CD4-positive, alpha-beta T cell (primary cell): ENCODE measurements around the gene ZNRF1. TPM values are rescaled to one million over a fixed set of nuclear protein-coding genes. Genes with fewer than 3 reads are reported as not detected.
A peak's percentile ranks its signal among the peaks of the same experiment; 100 is the strongest.

ENCODE experiments used
- ATAC-seq: fragments of 200-7000 bp; cut with Tn5 transposase; one replicate; pipeline ENCODE4 v1.10.0; 2022; ENCODE audit warnings: mild to moderate bottlenecking; ENCODE audit not compliant: poor library complexity
- CTCF ChIA-PET: fragments of 350-600 bp; sonication (Branson Sonifier 250); formaldehyde crosslinking; loops from one replicate; lab custom pipeline; 2021; ENCODE audit warnings: antibody characterized with exemption, inconsistent platforms; lab: Charles Lee
- POLR2A ChIA-PET: fragments of 350-600 bp; sonication (Branson Sonifier 250); formaldehyde crosslinking; loops from one replicate; lab custom pipeline; 2021; ENCODE audit warnings: antibody characterized with exemption, inconsistent platforms; lab: Charles Lee
- DNase-seq, 14 experiments: peaks; one replicate each; pipeline ENCODE4 v3.0.0-alpha.2; 2013 to 2020; ENCODE audit warnings: mixed read lengths in 2 of 14
- H3K27ac ChIP-seq, 2 donors: one replicate each; pipeline versions ENCODE4 v1.5.1 to v1.7.0; 2013; ENCODE audit warnings: low read length in 2 of 2, low read depth in 1 of 2, mild to moderate bottlenecking in 1 of 2
- H3K27me3 ChIP-seq, 2 experiments: 1 replicate in 1 of 2; 2 replicates in 1 of 2; pipeline versions ENCODE4 v1.6.1 to v1.7.0; 2013; ENCODE audit warnings: low read length in 2 of 2, control low read depth in 1 of 2, mild to moderate bottlenecking in 1 of 2, moderate library complexity in 1 of 2; ENCODE audit not compliant: insufficient read depth in 2 of 2, control insufficient read depth in 1 of 2
- H3K36me3 ChIP-seq: one replicate; pipeline ENCODE4 v1.6.1; 2013; ENCODE audit warnings: low read length, control low read depth; ENCODE audit not compliant: insufficient read depth
- H3K4me1 ChIP-seq: one replicate; pipeline ENCODE4 v1.6.1; 2013; ENCODE audit warnings: low read length, control low read depth; ENCODE audit not compliant: insufficient read depth
- H3K4me3 ChIP-seq: one replicate; pipeline ENCODE4 v1.5.1; 2013; ENCODE audit warnings: mild to moderate bottlenecking, low read length, moderate library complexity
- H3K9me3 ChIP-seq, 2 experiments: 1 replicate in 1 of 2; 2 replicates in 1 of 2; pipeline versions ENCODE4 v1.6.1 to v1.7.0; 2013; ENCODE audit warnings: low read length in 2 of 2, mild to moderate bottlenecking in 2 of 2, control low read depth in 1 of 2, moderate library complexity in 1 of 2; ENCODE audit not compliant: control insufficient read depth in 1 of 2, insufficient read depth in 1 of 2
- H3K27ac Mint-ChIP-seq: one replicate; pipeline ENCODE4 v1.8.0; 2020; ENCODE audit warnings: mixed read lengths
- H3K27me3 Mint-ChIP-seq: one replicate; pipeline ENCODE4 v1.8.0; 2021; ENCODE audit warnings: mixed read lengths
- H3K36me3 Mint-ChIP-seq: one replicate; pipeline ENCODE4 v1.8.0; 2021; ENCODE audit warnings: low read depth, mixed read lengths
- H3K4me1 Mint-ChIP-seq: one replicate; pipeline ENCODE4 v1.8.0; 2021; ENCODE audit warnings: low read depth, mixed read lengths
- H3K4me3 Mint-ChIP-seq: one replicate; pipeline ENCODE4 v1.8.0; 2020; ENCODE audit warnings: mild to moderate bottlenecking, mixed read lengths
- H3K9me3 Mint-ChIP-seq: one replicate; pipeline ENCODE4 v1.8.0; 2020; ENCODE audit warnings: mixed read lengths
- CTCF ChIP-seq: fragments of 200-600 bp; IDR thresholded peaks from one replicate; pipeline ENCODE4 v1.8.0; 2022; ENCODE audit warnings: antibody characterized with exemption, mild to moderate bottlenecking
- intact Hi-C, 2 experiments: fragments of 100-400 bp; cut with DNase I in 1 of 2; cut with micrococcal nuclease in 1 of 2; formaldehyde crosslinking; loops; one replicate each; pipeline versions ENCODE4 v1.15.1 to v1.9.0; 2023 to 2025; cut with DNase I, micrococcal nuclease
- total RNA-seq, 174 experiments: library from RNA in 2 of 174; stranded (reverse) in 2 of 174; gene quantifications; one replicate each; pipeline ENCODE4 v1.2.3 and lab custom pipeline; 2021 to 2026

Gene ZNRF1
- total RNA-seq, 2 experiments from 2014 or later, result 2.8 to 4.0 TPM

GRCh38 chr16:75096656-75097055 lies 97.8 kb downstream of the ZNRF1 start:
- Histone ChIP-seq H3K27me3 (no peaks in the 10 kb centered on the region), H3K27ac (no peak overlapping the region), H3K9me3 (no peaks in the 10 kb centered on the region), H3K4me3 (no peak overlapping the region), H3K4me1 (peaks cover 42% of the 10 kb centered on the region), H3K36me3 (peaks cover 5% of the 10 kb centered on the region)
- ATAC-seq (no peak), DNase-seq (no peak)
- peak overlapping the region; percentile 80 for H3K27ac Mint-ChIP-seq
- TF ChIP-seq CTCF, result no peak
- H3K4me3 Mint-ChIP-seq, result no peak overlapping the region
- ChIA-PET POLR2A (interaction anchor here (1.2 to 6.2 kb wide), 2 partner anchors 13 to 22 kb away, joined by 3 to 35 read pairs; no protein-coding TSS in a partner anchor), CTCF (interaction anchor here (1.2 to 4.3 kb wide), 3 partner anchors 14 to 98 kb away, joined by 3 to 35 read pairs (median 3); partner anchors contain the start of gene ZNRF1)
- intact Hi-C loops, result loop anchor here in 1 of 2 experiments (2.0 kb wide), 1 partner anchor 20 kb away; no protein-coding TSS in a partner anchor
- H3K4me1 Mint-ChIP-seq, result peaks cover 44% of the 10 kb centered on the region
- no peaks in the 10 kb centered on the region for H3K36me3 Mint-ChIP-seq
- H3K9me3 Mint-ChIP-seq, result no peaks in the 10 kb centered on the region
- no peaks in the 10 kb centered on the region for H3K27me3 Mint-ChIP-seq

DNA sequence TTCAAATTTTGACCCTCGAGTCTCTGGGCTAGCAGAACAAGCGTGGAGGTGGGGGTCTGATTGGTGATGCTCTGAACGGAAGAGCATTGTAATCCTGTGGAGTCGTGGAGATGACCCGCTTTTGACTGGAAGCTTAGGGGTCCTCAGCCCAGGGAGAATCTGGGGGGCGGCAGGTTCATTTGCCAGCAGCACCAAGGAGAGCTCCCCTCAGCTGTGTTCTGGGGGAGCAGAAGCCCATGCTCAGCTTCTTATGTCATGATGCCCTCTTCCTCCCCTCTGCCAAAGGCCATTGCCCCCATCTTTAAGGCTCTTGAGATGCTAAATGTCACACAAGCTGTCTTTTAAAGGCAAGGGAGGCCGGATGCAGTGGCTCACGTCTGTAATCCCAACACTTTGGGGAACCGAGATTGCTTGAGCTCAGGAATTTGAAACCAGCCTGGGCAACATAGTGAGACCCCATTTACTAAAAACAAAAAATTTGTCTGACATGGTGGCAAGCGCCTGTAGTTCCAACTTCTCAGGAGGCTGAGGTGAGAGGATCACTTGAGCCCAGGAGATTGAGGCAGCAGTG lies 98.5 kb downstream of the ZNRF1 start:
- Histone ChIP-seq H3K9me3 (no peaks in the 10 kb centered on the region), H3K36me3 (peaks cover 5% of the 10 kb centered on the region), H3K4me1 (peaks cover 42% of the 10 kb centered on the region), H3K27me3 (no peaks in the 10 kb centered on the region), H3K27ac (peak overlapping the region in 1 of 2 donors; percentile 66), H3K4me3 (no peak overlapping the region)
- DNase-seq, result no peak
- intact Hi-C loops, result loop anchor here in 1 of 2 experiments (2.0 kb wide), 1 partner anchor 20 kb away; no protein-coding TSS in a partner anchor
- Mint-ChIP-seq H3K36me3 (no peaks in the 10 kb centered on the region), H3K27ac (peak overlapping the region; percentile 80), H3K4me1 (peaks cover 46% of the 10 kb centered on the region), H3K9me3 (no peaks in the 10 kb centered on the region), H3K4me3 (no peak overlapping the region), H3K27me3 (no peaks in the 10 kb centered on the region)
- POLR2A ChIA-PET, result interaction anchor here (1.2 to 6.2 kb wide), 3 partner anchors 13 to 32 kb away, joined by 3 to 35 read pairs (median 6); no protein-coding TSS in a partner anchor
- TF ChIP-seq CTCF, result no peak
- no peak for ATAC-seq
- CTCF ChIA-PET, result interaction anchor here (1.2 to 4.3 kb wide), 3 partner anchors 14 to 99 kb away, joined by 3 to 35 read pairs (median 3); partner anchors contain the start of gene ZNRF1

DNA sequence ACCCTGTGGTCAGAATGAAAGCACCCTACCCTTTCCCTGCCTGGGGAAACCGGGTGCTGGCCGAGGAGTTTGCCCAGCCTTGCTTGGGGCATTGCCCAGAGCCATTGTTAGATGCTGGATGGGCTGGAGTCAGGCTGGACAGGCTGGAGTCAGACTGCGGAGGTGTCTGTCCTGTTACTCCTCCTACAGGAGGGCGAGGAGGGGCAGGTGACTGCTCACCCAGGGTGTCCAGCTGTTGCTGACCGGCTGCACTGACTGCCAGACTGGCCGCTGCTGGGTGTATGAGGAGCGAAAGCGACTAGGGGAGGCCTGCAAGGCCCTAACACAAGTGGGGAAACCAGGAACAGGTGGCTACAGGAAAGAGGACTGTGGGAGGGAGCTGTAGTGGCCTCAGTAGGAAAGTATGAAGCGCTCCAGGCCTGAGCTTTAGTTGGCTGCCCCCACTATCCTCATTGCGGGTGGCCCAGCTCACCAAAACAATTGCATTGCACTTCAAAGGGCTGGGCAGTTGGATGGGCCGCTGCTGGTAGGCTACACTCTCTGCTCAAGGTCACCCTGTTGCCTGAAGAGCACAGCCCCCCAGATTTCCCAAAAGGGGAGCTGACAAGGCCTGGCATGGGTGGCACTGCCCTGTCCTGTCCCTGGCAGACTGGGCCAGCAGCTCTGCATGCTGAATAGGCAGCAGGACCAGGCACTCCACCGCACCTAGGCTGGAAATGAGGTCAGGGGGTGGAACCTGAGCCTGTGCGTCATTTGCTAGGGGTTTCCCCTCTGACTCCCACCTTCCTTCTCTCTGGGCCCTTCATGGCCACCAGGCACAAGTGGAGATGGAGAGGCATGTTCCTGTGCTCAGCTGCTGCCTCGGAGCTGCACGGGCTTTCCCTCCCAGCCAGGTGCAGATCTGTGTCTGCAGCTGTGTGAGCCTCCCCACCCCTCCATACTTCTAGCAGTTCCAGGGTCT lies 99.4 kb downstream of the ZNRF1 start:
- H3K27me3 Mint-ChIP-seq, result no peaks in the 10 kb centered on the region
- CTCF ChIA-PET, result interaction anchor here (0.9 to 4.3 kb wide), 5 partner anchors 13 to 100 kb away, joined by 3 to 35 read pairs (median 4); partner anchors contain the start of gene ZNRF1
- Histone ChIP-seq H3K4me3 (no peak overlapping the region), H3K36me3 (peaks cover 5% of the 10 kb centered on the region), H3K27me3 (no peaks in the 10 kb centered on the region), H3K4me1 (peaks cover 42% of the 10 kb centered on the region), H3K27ac (peak overlapping the region; percentile 66), H3K9me3 (no peaks in the 10 kb centered on the region)
- no peaks in the 10 kb centered on the region for H3K9me3 Mint-ChIP-seq
- peak overlapping the region; percentile 85 for H3K27ac Mint-ChIP-seq
- DNase-seq, result peak; percentile 42 to 92 (median 66)
- H3K4me1 Mint-ChIP-seq, result peaks cover 52% of the 10 kb centered on the region
- intact Hi-C loops, result loop anchor here in 1 of 2 experiments (2.0 kb wide), 1 partner anchor 21 kb away; no protein-coding TSS in a partner anchor
- POLR2A ChIA-PET, result interaction anchor here (1.2 to 6.2 kb wide), 6 partner anchors 12 to 113 kb away, joined by 3 to 35 read pairs (median 8); partner anchors contain the start of genes WDR59 and ZNRF1
- ATAC-seq, result peak; percentile 93
- TF ChIP-seq CTCF, result no peak
- H3K36me3 Mint-ChIP-seq, result no peaks in the 10 kb centered on the region
- H3K4me3 Mint-ChIP-seq, result peak overlapping the region; percentile 63
